ENCODE results near the gene UBE2S.

GRCh38 chr19:55439052-55439451, 31.5 kb upstream of the UBE2S start:
- TF ChIP-seq, protein P1, sequence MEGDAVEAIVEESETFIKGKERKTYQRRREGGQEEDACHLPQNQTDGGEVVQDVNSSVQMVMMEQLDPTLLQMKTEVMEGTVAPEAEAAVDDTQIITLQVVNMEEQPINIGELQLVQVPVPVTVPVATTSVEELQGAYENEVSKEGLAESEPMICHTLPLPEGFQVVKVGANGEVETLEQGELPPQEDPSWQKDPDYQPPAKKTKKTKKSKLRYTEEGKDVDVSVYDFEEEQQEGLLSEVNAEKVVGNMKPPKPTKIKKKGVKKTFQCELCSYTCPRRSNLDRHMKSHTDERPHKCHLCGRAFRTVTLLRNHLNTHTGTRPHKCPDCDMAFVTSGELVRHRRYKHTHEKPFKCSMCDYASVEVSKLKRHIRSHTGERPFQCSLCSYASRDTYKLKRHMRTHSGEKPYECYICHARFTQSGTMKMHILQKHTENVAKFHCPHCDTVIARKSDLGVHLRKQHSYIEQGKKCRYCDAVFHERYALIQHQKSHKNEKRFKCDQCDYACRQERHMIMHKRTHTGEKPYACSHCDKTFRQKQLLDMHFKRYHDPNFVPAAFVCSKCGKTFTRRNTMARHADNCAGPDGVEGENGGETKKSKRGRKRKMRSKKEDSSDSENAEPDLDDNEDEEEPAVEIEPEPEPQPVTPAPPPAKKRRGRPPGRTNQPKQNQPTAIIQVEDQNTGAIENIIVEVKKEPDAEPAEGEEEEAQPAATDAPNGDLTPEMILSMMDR (IDR thresholded peaks at IDR 0.05), result no peak
- TF ChIP-seq POLR2A (IDR thresholded peaks at IDR 0.05), result no peak
